Prostate gland (tissue), 2 donors: ENCODE results near the gene LRP8.

ENCODE experiments used
- CTCF ChIP-seq, 4 experiments: fragments of 200-600 bp in 2 of 4; fragments of 450-650 bp in 2 of 4; sonication (generic) in 2 of 4; IDR thresholded peaks; 1 replicate in 3 of 4; 2 replicates in 1 of 4; pipeline ENCODE4 v1.5.1; 2016 to 2019; ENCODE audit warnings: antibody characterized with exemption in 4 of 4, mild to moderate bottlenecking in 2 of 4, moderate library complexity in 2 of 4
- POLR2A ChIP-seq: fragments of 450-650 bp; IDR thresholded peaks from one replicate; pipeline ENCODE4 v1.6.1; 2016; ENCODE audit warnings: antibody characterized with exemption, mild to moderate bottlenecking
- POLR2AphosphoS5 ChIP-seq: sonication (generic); formaldehyde crosslinking; IDR thresholded peaks from one replicate; pipeline ENCODE4 v1.6.1; 2017; ENCODE audit warnings: antibody characterized with exemption

GRCh38 chr1:53370369-53370961 lies 42.6 kb upstream of the LRP8 start:
- TF ChIP-seq CTCF (IDR thresholded peaks at IDR 0.05), result no peak
- TF ChIP-seq POLR2A, result no peak
- no peak for TF ChIP-seq POLR2AphosphoS5
